Transverse colon (tissue), 4 donors: ENCODE data around the gene EGR1. TPM values are rescaled to one million over a fixed set of nuclear protein-coding genes. Genes with fewer than 3 reads are reported as not detected.

Experiments used
- DNase-seq: peaks from one replicate; pipeline ENCODE4 v3.0.0-alpha.2; 2019
- H3K27ac ChIP-seq, 4 donors: fragments of 200-600 bp; sonication (generic); 2 replicates each; pipeline ENCODE4 v1.5.1; 2016 to 2018; ENCODE audit warnings: inconsistent platforms in 4 of 4
- H3K27me3 ChIP-seq: fragments of 200-600 bp; sonication (generic); 2 replicates; pipeline ENCODE4 v1.5.1; 2017; ENCODE audit warnings: inconsistent platforms
- H3K36me3 ChIP-seq, 4 donors: fragments of 200-600 bp; sonication (generic); 2 replicates each; pipeline ENCODE4 v1.5.1; 2017 to 2019; ENCODE audit warnings: inconsistent platforms in 4 of 4
- H3K4me1 ChIP-seq, 4 donors: fragments of 200-600 bp; sonication (generic); 2 replicates each; pipeline ENCODE4 v1.5.1; 2017 to 2020; ENCODE audit warnings: inconsistent platforms in 4 of 4
- H3K4me3 ChIP-seq, 4 donors: fragments of 200-600 bp; sonication (generic); 1 replicate in 1 of 4; 2 replicates in 3 of 4; pipeline versions ENCODE4 v1.5.1 to v1.6.1; 2017 to 2019; ENCODE audit warnings: inconsistent platforms in 4 of 4
- H3K9me3 ChIP-seq, 2 donors: fragments of 200-600 bp; sonication (generic); 2 replicates each; pipeline ENCODE4 v1.5.1; 2017 to 2019; ENCODE audit warnings: inconsistent platforms in 2 of 2
- EP300 ChIP-seq: sonication (generic); formaldehyde crosslinking; IDR thresholded peaks from one replicate; pipeline ENCODE4 v1.6.1; 2017; ENCODE audit warnings: antibody characterized with exemption, low read depth
- POLR2A ChIP-seq: fragments of 450-650 bp; IDR thresholded peaks from one replicate; pipeline ENCODE4 v1.6.1; 2016; ENCODE audit warnings: antibody characterized with exemption, mild to moderate bottlenecking, moderate library complexity
- POLR2AphosphoS5 ChIP-seq, 3 donors: sonication (generic); formaldehyde crosslinking; IDR thresholded peaks; one replicate each; pipeline ENCODE4 v1.6.1; 2016; ENCODE audit warnings: antibody characterized with exemption in 3 of 3
- WGBS, 2 donors: methylation state at CpG; one replicate each; pipeline ENCODE4 v1.1.5; 2018; ENCODE audit warnings: low coverage in 1 of 2; 5-methylcytosine and 5-hydroxymethylcytosine counted together
- in situ Hi-C, 4 donors: fragments of 200-750 bp; cut with MboI; loops; one replicate each; pipeline versions ENCODE4 v1.15.0 to v1.15.1; 2017; ENCODE audit warnings: low sequenced_read_pairs in 3 of 4, low pct_ligation_motif_present in 1 of 4, low pct_unique_long_range_greater_than_20kb in 1 of 4
- intact Hi-C: fragments of 100-400 bp; cut with DNase I; formaldehyde crosslinking; loops from one replicate; pipeline ENCODE4 v1.15.1; 2023; ENCODE audit warnings: low total_unique reads
- total RNA-seq, 4 donors: library from RNA; depleted of rRNA; stranded (reverse); fragments of >200 nt; gene quantifications; one replicate each; pipeline ENCODE4 v1.1.0, GENCODE V29; 2016
- TF ChIP-seq, protein P1 (sequence below), 5 experiments: fragments of 200-600 bp in 3 of 5; fragments of 450-650 bp in 2 of 5; sonication (generic) in 3 of 5; IDR thresholded peaks; 1 replicate in 2 of 5; 2 replicates in 3 of 5; pipeline ENCODE4 v1.5.1; 2016 to 2017; ENCODE audit warnings: antibody characterized with exemption in 5 of 5, inconsistent platforms in 3 of 5, mild to moderate bottlenecking in 2 of 5, moderate library complexity in 1 of 5

EGR1 gene
- total RNA-seq, 4 donors from 2014 or later, result 56.0 to 69.9 (median 65.0) TPM

DNA sequence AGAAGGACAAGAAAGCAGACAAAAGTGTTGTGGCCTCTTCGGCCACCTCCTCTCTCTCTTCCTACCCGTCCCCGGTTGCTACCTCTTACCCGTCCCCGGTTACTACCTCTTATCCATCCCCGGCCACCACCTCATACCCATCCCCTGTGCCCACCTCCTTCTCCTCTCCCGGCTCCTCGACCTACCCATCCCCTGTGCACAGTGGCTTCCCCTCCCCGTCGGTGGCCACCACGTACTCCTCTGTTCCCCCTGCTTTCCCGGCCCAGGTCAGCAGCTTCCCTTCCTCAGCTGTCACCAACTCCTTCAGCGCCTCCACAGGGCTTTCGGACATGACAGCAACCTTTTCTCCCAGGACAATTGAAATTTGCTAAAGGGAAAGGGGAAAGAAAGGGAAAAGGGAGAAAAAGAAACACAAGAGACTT lies 2.4 kb downstream of the EGR1 start:
- intact Hi-C loops, result no loop called here
- in situ Hi-C loops, result no loop called here
- H3K27ac ChIP-seq, result peak overlapping the region in 1 of 4 donors; percentile 95
- peak; percentile 55 for DNase-seq
- peaks cover 12 to 27% (median 20%) of the 10 kb centered on the region in 4 donors for H3K4me1 ChIP-seq
- H3K4me3 ChIP-seq, result peak overlapping the region in 1 of 4 donors; percentile 87
- H3K9me3 ChIP-seq, result no peaks in the 10 kb centered on the region
- TF ChIP-seq EP300 (no peak), POLR2AphosphoS5 (IDR thresholded peaks at IDR 0.05) (peak in 2 of 3 donors; percentile 30 to 53), POLR2A (peak; percentile 45)
- TF ChIP-seq, protein P1, sequence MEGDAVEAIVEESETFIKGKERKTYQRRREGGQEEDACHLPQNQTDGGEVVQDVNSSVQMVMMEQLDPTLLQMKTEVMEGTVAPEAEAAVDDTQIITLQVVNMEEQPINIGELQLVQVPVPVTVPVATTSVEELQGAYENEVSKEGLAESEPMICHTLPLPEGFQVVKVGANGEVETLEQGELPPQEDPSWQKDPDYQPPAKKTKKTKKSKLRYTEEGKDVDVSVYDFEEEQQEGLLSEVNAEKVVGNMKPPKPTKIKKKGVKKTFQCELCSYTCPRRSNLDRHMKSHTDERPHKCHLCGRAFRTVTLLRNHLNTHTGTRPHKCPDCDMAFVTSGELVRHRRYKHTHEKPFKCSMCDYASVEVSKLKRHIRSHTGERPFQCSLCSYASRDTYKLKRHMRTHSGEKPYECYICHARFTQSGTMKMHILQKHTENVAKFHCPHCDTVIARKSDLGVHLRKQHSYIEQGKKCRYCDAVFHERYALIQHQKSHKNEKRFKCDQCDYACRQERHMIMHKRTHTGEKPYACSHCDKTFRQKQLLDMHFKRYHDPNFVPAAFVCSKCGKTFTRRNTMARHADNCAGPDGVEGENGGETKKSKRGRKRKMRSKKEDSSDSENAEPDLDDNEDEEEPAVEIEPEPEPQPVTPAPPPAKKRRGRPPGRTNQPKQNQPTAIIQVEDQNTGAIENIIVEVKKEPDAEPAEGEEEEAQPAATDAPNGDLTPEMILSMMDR (IDR thresholded peaks at IDR 0.05), result no peak
- no peaks in the 10 kb centered on the region for H3K27me3 ChIP-seq
- H3K36me3 ChIP-seq, result no peaks in the 10 kb centered on the region
- 88 to 91% methylated on average over 12 to 14 of the region's 14 CpGs for WGBS, 2 donors

DNA sequence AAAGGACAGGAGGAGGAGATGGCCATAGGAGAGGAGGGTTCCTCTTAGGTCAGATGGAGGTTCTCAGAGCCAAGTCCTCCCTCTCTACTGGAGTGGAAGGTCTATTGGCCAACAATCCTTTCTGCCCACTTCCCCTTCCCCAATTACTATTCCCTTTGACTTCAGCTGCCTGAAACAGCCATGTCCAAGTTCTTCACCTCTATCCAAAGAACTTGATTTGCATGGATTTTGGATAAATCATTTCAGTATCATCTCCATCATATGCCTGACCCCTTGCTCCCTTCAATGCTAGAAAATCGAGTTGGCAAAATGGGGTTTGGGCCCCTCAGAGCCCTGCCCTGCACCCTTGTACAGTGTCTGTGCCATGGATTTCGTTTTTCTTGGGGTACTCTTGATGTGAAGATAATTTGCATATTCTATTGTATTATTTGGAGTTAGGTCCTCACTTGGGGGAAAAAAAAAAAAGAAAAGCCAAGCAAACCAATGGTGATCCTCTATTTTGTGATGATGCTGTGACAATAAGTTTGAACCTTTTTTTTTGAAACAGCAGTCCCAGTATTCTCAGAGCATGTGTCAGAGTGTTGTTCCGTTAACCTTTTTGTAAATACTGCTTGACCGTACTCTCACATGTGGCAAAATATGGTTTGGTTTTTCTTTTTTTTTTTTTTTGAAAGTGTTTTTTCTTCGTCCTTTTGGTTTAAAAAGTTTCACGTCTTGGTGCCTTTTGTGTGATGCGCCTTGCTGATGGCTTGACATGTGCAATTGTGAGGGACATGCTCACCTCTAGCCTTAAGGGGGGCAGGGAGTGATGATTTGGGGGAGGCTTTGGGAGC lies 3.1 kb downstream of the EGR1 start:
- in situ Hi-C loops, result no loop called here
- Histone ChIP-seq H3K4me3 (peak overlapping the region in 1 of 4 donors; percentile 87), H3K27me3 (no peaks in the 10 kb centered on the region), H3K36me3 (no peaks in the 10 kb centered on the region), H3K27ac (peak overlapping the region in 1 of 4 donors; percentile 95), H3K9me3 (no peaks in the 10 kb centered on the region), H3K4me1 (peaks cover 11 to 25% (median 19%) of the 10 kb centered on the region in 4 donors)
- TF ChIP-seq POLR2A (peak; percentile 32), POLR2AphosphoS5 (IDR thresholded peaks at IDR 0.05) (peak in 2 of 3 donors; percentile 50 to 76), EP300 (no peak)
- TF ChIP-seq, protein P1 (IDR thresholded peaks at IDR 0.05), result no peak
- WGBS, 2 donors, result 84 to 87% methylated on average over 6 to 7 of the region's 7 CpGs
- intact Hi-C loops, result no loop called here
- no peak for DNase-seq

DNA sequence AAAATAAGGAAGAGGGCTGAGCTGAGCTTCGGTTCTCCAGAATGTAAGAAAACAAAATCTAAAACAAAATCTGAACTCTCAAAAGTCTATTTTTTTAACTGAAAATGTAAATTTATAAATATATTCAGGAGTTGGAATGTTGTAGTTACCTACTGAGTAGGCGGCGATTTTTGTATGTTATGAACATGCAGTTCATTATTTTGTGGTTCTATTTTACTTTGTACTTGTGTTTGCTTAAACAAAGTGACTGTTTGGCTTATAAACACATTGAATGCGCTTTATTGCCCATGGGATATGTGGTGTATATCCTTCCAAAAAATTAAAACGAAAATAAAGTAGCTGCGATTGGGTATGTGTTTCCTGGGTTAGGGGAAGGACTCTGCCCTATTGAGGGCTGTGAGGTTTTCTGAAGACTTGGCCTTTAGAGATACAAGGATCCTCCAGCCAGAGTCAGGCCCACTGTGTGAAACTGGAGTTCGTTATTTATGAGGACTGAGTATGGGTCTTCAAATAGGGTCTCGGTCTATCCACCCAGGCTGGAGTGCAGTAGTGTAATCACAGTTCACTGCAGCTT lies 3.8 kb downstream of the EGR1 start:
- intact Hi-C loops (no loop called here), in situ Hi-C loops (no loop called here)
- Histone ChIP-seq H3K36me3 (no peaks in the 10 kb centered on the region), H3K27me3 (no peaks in the 10 kb centered on the region), H3K9me3 (no peaks in the 10 kb centered on the region), H3K27ac (no peak overlapping the region), H3K4me1 (peaks cover 7 to 20% (median 17%) of the 10 kb centered on the region in 4 donors), H3K4me3 (no peak overlapping the region)
- no peak for TF ChIP-seq EP300
- TF ChIP-seq POLR2A, result peak; percentile 37
- TF ChIP-seq POLR2AphosphoS5 (IDR thresholded peaks at IDR 0.05), result no peak
- TF ChIP-seq, protein P1 (IDR thresholded peaks at IDR 0.05), result no peak
- DNase-seq, result no peak
- WGBS, 2 donors, result 80 to 92% methylated on average over 7 to 8 of the region's 8 CpGs

DNA sequence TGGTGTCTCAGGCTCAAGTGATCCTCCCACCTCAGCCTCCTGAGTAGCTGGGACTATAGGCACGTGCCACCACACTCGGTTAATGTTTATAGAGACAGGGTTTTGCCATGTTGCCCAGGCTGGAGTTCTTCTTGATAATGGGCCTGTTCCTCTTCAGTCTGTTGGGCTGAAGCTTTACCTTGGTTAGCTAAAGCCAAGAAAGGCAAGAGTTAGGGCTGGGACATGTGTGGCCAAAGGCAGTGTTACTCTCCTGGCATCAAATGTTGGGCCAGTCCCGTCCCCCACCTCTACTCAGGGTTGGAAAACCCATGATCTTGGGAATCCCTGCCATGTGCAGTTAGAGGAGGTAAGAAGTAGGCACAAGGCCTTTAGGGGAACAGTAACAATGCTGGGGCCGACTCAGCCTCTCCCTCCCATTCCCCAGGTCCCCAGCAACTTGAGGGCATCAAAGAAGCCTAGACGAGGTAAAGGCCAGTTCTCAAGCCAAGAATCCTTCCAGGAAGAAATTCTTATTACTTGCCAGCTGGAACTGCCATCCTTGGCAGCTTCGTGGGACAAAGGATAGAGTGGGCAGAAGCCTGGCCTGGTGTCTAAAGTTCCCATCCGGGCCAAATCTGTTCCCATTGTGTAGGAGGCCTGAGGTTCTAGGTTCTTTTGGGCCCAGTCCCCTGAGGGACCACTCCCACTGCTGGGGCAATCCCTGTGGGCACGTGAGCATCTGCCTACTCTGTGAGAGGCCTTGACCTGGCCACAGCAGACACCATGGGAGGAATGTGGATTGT lies 4.5 kb downstream of the EGR1 start:
- no peak overlapping the region for H3K27ac ChIP-seq
- H3K27me3 ChIP-seq, result no peaks in the 10 kb centered on the region
- H3K4me1 ChIP-seq, result peaks cover 7 to 20% (median 17%) of the 10 kb centered on the region in 4 donors
- TF ChIP-seq, protein P1 (IDR thresholded peaks at IDR 0.05), result no peak
- peak; percentile 25 for TF ChIP-seq POLR2A
- TF ChIP-seq POLR2AphosphoS5 (IDR thresholded peaks at IDR 0.05), result peak; percentile 4 to 91 (median 67)
- no peak overlapping the region for H3K4me3 ChIP-seq
- H3K9me3 ChIP-seq, result no peaks in the 10 kb centered on the region
- in situ Hi-C loops, result no loop called here
- DNase-seq, result peak; percentile 65
- no peaks in the 10 kb centered on the region for H3K36me3 ChIP-seq
- WGBS, 2 donors, result 69% methylated on average over 8 of the region's 8 CpGs; no CpG with 5 or more reads in 1 of the 2 donors
- intact Hi-C loops, result no loop called here
